Islet precursor cell (in vitro differentiated cells): ENCODE data around the gene ALDH3B2.
"Not testable (repeated sequence)": the region's sequence is repeated elsewhere in the genome, so short reads cannot be mapped to it uniquely, and the experiment has no call there.

Source experiments
- DNase-seq: peaks from one replicate; pipeline ENCODE4 v3.0.0-alpha.2; 2018

ALDH3B2 gene

DNA sequence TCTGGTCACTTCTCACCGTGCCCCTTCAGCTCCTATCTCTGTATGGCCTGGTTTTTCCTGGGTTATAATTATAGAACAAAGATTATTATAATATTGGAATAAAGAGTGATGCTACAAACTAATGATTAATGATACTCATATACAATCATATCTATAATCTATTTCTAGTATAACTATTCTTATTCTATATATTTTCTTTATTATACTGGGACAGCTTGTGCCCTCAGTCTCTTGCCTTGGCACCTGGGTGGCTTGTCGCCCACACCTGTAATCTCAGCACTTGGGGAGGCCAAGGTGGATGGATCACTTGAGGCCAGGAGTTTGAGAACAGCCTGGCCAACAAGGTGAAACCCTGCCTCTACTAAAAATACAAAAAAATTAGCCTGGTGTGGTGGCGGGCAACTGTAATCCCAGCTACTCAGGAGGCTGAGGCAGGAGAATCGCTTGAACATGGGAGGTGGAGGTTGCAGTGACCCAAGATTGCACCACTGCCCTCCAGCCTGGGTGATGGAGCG, 14.7 kb downstream of the ALDH3B2 start:
- DNase-seq: not testable (repeated sequence)

DNA sequence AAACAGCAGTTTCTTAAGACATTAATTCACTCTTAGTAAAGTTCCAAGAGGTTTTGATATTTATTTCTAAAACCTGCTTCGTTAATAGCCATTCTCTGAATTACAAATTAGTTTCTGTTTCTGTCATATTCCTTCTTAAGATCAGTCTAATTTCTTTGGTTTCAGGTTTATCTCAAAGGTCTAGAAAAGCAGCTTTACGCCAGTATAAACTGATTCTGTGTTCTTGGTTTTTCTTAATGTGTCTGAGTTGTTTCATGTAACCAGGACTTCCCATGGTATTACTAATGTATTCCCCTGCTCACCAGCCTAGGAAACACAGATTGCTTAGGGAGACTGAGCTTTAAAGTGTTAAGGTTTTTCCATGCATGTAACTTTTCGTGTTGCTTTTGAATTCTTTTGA, 17.1 kb downstream of the ALDH3B2 start:
- no peak for DNase-seq

DNA sequence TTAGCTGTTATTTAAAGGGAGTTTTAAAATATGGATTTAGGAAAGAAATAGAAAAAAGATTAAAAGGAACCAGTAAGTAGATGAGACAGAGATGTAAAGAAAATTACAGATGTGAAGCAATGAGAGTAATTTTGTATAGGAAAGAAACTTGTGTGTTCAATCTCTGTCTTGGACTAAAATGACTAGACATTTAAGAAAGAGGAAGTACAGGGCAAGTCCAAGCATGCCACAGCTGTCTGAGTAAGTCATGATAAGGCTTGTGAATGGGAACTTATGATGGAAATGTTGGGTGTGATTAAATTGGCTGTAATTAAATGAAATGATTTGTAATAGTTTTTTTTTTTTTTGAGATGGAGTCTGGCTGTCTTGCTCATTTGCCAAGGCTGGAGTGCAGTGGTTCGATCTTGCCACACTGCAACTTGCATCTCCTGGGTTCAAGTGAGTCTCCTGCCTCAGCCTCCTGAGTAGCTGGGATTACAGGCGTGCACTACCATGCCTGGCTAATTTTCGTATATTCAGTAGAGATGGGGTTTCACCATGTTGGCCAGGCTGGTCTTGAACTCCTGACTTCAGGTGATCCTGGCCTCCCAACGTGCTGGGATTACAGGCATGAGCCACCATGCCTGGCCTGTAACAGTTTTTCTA, 18.0 kb downstream of the ALDH3B2 start:
- DNase-seq: no peak

DNA sequence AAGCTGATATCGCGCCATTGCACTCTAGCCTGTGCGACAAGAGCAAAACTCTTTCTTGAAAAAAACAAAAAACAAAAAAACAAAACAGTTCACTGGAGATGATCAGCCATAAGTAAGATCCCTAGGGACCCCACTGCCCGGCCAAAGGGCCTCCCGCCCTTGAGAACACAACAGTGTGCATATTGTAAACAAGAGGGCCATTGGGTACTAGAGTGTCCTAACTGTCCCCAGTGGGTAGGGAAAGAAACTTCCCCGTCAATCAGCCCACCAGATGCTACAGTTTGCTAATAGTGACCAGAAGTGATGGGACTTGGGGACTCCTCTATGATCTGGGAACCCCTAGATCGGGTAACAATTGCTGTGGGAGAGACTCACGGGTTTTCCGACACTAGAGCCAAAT, 20.2 kb downstream of the ALDH3B2 start:
- DNase-seq: peak; percentile 29

DNA sequence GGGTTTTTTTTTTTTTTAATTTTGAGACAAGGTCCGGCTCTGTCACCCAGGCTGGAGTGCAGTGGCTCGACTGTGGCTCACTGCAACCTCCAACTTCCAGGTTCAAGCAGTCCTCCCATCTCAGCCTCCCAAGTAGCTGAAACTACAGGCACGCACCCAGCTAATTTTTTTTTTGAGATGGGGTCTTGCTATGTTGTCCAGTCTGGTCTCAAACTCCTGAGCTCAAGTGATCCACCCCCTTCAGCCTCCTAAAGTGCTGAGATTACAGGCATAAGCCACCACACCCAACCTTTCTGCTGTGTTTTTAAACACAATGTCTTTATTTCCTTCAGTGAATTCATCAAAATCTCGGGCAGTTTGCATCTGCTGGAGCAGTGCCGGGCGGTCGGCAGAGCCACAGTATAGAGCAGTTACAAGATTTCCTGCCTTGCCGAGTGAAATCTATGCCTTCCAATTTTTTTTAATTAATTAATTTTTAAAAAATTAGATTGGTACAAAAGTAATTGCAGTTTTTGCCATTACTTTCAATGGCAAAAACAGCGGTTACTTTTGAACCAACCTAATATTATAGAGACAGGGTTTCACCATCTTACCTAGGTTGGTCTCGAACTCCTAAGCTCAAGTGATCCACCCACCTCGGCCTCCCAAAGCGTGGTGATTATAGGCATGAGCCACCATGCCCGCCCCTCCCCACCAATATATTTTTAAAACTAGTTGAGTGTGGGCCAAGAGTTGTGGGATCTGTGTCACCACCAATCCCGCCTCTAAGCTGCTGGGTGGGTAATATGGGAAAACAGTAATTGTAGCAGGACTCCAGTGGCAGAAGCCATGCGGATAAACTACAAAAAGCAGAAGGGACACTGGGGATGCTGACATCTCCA, 21.2 kb downstream of the ALDH3B2 start:
- DNase-seq: peak; percentile 28

DNA sequence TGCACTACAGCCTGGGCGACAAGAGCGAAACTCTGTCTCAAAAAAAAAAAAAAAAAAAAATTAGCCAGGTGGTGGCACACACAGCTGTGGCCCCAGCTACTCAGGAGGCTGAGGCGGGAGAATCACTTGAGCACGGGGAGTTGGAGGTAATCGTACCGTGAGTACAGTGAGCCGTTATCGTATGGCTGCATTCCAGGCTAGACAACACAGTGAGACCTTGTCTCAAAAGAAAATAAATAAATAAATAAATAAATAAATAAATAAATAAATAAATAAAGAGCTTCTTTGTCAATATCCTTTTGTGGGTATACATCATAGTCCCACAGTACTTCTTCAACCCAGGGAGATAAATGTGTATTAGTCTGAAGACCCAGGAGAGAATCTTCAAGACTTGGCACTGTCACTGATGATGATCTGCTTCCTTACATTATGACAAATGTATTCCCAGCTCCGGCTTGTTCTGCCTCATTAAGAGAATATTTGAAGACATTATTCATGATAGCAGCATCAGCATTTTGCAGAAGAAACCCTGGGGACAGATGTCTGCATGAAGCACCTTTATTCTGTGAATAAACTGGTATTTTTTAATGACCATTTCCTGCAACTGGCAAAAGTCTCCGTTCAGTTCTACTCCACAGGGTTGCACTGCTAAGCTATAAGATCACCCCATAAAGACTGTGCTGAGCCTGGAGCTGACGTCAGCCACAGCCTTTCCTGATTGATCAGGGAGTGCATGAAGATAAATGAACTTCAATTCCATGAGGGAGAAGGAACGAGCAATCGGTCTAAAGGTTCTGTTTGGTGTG, 22.2 kb downstream of the ALDH3B2 start:
- peak; percentile 51 for DNase-seq

DNA sequence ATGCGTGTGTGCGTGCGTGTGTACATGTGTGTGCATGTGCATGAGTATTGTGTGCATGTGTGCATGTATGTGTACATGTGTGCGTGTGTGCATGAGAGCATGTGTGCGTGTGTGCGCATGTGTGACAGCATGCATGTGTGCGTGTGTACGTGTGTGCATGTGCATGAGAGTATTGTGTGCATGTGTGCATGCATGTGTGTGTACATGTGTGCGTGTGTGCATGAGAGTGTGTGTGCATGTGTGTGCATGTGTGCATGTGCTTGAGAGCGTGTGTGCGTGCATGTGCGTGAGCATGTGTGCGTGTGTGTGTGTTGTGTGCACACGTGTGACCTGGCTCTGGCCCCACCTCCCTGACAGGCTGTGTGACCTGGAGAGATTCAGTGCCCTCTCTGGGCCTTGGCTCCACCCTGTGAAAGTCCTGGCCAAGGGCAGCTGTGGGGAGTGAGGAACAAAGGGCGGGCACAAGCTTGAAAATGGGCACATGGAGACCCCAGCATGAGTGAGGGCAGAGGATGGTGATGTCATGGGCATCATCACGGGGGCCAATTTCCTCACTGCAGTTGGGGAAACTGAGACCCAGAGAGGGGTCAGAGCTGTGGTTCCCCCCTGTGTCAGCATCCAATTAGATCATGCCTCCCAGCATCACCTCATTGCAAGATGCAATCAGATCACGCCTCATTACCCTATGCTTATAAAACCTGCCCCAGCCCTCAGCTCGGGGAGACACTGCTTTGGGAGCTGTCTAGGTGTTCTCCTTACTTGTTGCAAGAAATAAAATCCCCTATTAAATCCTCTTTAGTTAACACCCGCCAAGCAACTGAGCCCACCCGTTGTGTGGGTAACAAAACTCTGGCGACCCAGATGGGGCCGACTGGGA, 24.6 kb downstream of the ALDH3B2 start:
- DNase-seq: peak; percentile 35

DNA sequence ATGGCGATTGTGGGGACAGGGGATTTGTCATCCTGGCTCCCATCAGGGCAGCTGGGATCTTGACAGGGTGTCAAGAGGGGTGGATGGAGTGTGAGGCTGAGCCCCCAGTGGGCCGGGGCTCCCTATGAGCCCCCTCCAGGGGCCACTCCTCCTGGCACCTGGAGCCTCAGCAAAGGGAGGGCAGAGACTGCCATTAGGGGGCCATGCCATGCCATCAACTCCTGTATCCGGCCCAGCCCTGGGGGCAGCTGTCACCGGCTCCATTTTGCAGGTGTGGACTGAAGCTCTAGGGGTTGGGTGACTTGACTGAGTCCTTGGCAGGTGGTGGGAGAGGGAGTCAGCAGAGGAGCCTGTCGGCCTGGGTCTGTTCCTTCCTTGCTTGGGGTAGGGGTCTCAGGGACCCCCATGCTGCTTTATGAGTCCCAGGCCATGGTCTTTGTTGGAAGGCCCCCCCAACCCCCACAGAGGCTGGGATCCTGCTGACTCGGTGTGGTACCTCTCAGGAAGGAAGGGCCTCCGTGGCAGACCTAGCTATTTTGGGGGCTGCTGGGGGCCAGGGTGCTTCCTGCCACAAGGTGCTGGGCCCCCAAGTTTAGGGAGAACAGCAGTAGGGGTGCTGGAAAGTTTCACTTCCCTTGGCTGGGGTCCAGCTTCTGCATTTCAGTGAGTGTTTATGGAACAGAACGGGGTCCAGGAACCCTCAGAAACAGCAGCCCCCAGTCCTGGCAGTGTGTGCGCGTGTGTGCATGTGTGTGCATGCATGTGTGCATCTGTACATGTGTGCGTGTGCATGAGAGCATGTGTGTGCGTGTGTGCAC, 25.4 kb downstream of the ALDH3B2 start:
- DNase-seq: peak; percentile 37

DNA sequence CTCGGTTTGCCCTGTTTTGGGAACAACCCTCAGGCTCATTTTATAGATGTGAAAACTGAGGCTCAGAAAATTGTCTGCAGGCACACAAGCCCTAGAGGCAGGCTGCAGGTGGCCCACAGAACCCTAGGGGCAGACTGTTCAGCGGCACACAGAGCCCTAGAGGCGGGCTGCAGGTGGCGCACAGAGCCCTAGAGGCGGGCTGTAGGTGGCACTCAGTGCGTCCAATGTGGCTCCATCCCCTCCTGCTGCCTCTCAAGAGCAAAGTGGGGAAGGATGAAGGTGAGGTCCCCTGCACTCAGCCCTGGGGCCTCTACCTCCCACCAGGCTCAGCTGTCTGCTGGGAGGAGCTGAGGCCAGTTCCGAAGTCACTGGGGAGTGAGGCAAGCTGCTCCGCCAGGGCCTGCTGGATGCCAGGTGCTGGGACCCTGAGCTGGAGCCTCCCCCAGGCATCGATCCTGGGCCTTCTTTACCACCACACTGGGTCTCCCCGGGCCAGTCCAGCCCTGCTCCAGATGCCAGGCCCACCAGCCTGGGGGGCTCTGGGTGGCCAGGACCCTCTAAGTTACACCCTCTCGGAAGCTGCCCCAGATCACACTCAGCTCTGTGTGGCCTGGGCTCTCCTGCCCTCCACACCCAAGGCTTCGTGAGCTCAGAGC, 26.2 kb downstream of the ALDH3B2 start:
- DNase-seq: peak; percentile 60

DNA sequence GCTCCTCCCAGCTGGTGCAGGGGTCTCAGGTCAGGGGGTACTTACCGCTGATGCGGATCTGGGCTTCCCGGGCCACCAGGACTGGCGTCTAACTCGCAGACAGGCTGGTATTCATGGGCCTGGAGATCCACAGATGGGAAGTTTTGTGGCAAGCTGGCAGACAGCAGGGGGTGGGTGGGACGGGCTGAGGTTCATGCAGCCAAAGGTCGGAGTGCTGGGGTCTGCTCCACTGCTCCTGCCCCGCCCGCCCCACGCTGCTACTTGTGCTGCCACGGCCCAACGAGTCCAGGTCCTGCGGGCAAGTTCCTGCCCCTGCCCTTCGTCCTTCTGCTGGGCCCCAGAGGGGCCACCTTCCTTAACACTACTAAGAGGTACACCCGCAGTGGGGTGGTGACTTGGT, 27.0 kb downstream of the ALDH3B2 start:
- peak; percentile 44 for DNase-seq

DNA sequence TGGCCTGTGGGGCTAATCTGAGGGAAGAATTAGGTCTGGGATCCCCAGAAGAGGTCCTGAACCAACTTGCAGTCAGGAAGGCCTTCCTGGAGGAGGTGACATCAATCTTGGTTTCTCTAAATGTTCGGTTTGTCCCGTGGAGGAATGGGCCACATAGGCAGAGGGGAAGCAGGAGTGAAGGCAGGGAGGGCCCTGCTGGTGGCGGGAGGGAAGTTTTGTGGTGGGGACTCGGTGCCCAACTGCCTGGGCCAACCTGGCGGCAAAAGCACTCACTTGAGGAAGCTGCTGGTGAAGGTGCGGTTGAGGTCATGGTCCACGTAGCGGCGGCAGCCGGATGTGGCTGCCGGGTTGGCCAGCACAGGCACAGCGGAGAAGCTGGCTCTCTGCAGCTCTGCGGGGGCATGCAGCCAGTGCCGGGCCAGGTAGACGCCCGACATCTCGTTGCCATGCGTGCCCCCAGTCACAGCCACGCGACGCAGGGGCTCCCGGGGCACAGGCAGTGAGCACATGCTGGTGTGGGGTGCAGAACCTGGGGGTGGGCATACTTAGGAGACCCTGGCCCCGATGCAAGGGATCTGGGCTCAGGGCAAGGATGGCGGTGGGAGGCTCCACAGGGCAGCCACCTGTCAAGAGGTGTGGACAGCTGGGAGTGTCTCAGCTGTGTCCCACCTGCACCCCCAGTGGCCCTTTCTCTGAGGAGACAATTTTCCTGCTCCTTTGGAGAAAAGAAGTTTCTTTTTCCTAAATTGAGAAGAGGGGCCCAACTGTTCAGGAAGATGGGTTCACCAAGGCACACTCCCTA, 27.7 kb downstream of the ALDH3B2 start:
- no peak for DNase-seq

DNA sequence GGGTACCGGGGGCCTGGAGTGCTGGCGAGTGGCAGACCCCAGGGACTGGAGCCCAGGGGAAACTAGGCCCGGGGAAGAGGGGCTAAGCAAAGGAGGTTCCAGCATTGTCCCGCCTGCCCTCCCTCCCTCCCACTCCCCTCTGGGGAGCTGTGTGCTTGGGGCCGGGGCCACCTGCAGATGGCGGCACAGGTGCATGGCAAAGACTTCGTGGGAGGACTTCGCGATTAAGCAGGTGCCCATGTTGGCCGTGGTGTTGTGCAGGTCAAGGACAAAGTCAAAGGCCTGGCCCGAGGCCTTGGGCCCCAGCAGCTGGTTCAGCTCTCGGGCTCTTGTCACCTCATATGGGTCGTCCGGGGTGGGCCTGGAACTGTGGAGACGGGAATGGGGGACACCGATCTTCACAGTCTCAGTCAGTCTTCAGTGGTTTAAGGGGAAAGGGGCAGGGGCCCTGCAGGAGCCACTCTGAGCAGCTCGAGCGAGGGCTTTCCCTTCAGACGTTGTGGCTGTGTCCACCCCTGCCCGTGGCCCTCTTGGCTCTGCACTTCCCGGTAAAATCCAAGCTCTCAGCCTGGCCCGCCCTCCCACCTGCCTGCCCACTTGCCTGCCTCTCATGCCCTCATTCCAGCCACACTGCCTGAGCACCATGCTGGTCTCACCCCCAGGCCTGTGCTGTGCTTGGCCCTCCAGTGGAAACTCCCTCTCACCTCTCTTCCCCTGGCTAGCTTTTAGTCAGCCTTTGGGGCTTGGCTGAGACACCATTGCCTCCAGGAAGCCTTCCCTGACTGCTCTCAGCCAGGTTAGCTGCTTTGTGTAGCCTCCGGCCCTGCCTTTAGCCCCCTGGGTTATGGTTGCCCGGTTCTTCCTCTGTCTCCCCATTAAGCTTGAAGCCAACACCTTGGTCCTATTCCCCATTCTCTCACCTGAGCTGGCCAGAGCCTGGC, 28.6 kb downstream of the ALDH3B2 start:
- DNase-seq: peak; percentile 58

DNA sequence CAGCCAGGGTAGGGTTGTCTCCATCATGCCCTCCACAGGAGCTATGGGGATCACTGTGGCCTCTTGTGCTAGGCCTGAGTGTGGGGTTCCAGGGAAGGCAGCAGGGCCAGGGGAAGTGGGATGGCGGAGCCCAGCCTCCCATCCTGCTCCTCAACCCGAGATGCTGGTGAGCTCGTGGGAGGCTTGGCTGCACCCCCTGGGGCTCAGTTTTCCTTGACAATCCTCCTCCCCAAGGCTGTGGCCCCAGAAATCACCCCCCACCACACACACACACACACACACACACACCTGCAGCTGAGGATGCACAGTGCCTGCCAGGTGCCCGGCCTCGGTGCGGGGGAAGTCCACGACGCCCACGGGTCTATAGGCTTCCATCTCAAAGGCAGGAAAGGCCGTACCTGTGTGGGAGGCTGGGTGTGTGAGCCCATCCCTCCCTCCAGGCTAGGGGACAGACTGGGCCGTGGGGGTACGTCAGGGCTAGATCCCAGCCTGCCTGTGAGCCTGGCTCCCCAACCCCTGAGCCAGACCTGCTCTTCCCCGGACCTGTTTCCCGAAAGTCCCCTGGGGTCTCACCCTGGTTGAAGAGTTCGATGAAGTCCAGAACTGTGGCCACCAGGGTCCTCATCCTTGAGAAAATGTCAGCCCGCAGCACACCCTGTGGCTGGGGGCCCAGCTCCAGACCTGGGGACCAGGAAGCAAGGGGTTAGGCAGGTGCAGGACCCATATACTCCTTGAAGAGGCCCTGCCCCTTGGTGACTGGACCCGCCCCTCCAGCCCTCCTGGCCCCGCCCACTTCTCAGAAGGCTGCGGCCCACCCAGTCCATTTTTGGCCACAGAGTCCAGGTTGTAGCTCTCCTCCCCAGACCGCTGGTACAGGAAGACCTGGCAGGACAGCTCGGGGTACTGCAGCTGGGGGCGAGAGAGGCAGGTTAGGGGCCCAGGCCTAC, 29.7 kb downstream of the ALDH3B2 start:
- no peak for DNase-seq

DNA sequence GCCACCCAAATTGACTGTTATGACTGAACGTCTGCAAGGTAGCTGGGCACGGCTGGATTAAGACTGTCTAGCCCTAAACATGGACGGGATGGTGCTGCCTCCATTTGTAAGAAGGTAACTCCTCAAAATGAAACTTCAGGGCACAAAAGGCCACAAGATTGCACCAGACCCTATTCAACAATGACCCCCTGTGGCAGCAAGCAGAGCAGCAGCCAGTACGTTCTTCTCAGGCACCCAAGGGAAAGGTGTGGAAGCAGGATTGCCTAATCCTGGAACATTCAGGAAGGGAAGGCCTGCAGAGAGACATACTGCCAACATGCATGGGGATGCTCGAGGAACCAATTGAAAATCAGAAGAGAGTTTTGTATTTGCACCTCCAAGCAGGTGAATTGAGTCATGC, 30.4 kb downstream of the ALDH3B2 start:
- peak; percentile 53 for DNase-seq

DNA sequence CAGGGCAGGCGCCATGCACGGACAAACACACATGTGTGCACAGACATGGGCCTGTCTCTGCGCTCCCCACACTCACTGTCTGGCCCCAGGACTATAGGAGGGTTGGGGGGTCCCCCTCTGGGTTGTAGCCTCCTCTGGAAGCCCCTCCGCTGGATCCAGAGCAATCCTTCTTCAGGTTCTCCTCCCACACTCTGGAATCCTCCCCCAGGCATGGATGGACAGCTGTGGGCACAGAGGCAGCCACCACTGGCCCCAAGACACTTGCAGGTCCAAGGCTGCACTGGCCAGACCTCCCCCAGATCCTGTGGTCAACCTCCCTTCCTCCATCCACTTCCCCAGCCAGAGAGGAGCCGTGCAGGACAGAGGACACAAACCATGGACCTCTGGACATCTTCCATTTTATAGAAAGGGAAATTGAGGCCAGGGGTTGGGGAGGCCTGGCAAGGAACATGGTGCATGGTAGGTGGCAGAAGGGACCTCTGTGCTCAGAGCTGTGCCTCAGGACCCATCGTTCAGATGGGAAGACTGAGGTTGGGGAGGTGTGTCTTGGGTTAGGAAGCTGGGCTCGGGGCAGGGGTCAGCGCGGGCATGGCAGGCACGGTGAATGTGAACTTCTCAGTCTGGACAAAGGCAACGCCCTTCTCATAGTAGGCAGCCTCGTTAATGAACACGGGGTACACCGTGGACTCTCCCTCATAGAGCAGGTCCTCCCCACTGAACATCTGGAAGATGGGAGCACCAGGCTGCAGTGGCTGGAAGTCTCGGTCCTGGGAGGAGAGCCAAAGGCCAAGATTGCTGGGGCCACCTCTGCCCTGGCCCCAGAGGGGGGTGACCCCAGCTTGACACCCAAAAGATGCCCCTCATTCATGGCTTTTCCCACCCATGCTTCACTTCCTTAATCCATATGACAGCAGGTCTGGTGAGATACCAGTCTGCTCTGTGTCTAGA, 32.0 kb downstream of the ALDH3B2 start:
- peak; percentile 36 for DNase-seq
